Testis (tissue), 3 donors: ENCODE results near the gene GRIK4. TPM values are rescaled to one million over a fixed set of nuclear protein-coding genes. Genes with fewer than 3 reads are reported as not detected.

Experiments used
- DNase-seq: peaks from one replicate; pipeline ENCODE4 v3.0.0-alpha.2; 2019
- H3K27ac ChIP-seq, 2 donors: fragments of 200-600 bp; sonication (generic); one replicate each; pipeline ENCODE4 v1.5.1; 2019
- H3K27me3 ChIP-seq: fragments of 200-600 bp; sonication (generic); one replicate; pipeline ENCODE4 v1.5.1; 2019
- H3K36me3 ChIP-seq: fragments of 200-600 bp; sonication (generic); one replicate; pipeline ENCODE4 v1.5.1; 2017; ENCODE audit warnings: low read depth; ENCODE audit errors: missing control alignments
- H3K4me1 ChIP-seq: fragments of 200-600 bp; sonication (generic); one replicate; pipeline ENCODE4 v1.5.1; 2019
- H3K4me3 ChIP-seq, 2 donors: fragments of 200-600 bp; sonication (generic); one replicate each; pipeline ENCODE4 v1.5.1; 2017 to 2019
- H3K9me3 ChIP-seq: fragments of 200-600 bp; sonication (generic); one replicate; pipeline ENCODE4 v1.5.1; 2017
- POLR2A ChIP-seq: fragments of 450-650 bp; IDR thresholded peaks from one replicate; pipeline ENCODE4 v1.6.1; 2017; ENCODE audit warnings: antibody characterized with exemption, mild to moderate bottlenecking, moderate library complexity
- WGBS, 2 donors: methylation state at CpG; one replicate each; pipeline ENCODE4 v1.1.5; 2018; 5-methylcytosine and 5-hydroxymethylcytosine counted together
- intact Hi-C: fragments of 100-400 bp; cut with DNase I; formaldehyde crosslinking; loops from one replicate; pipeline ENCODE4 v1.15.1; 2023; ENCODE audit warnings: low total_unique reads
- polyA plus RNA-seq: library from polyadenylated mRNA; stranded (reverse); fragments of 350-450 nt; fragmentation: Illumina TruSeq; extraction: RNeasy Lipid Tissue Mini Kit (QIAGEN cat#74804); gene quantifications from one replicate; pipeline ENCODE4 v1.2.3, GENCODE V29; 2014; ENCODE audit warnings: low read depth, low replicate concordance; ENCODE audit not compliant: insufficient read depth
- total RNA-seq, 2 donors: library from RNA; depleted of rRNA; stranded (reverse); fragments of >200 nt; gene quantifications; one replicate each; pipeline ENCODE4 v1.2.3, GENCODE V29; 2016
- TF ChIP-seq, protein P1 (sequence below), 3 experiments: fragments of 450-650 bp in 2 of 3; fragments of 200-600 bp in 1 of 3; sonication (generic) in 1 of 3; IDR thresholded peaks; one replicate each; pipeline ENCODE4 v1.5.1; 2016 to 2019; ENCODE audit warnings: antibody characterized with exemption in 3 of 3, mild to moderate bottlenecking in 2 of 3, moderate library complexity in 1 of 3

Gene GRIK4
- total and polyA plus RNA-seq, 3 donors from 2014 or later, result 2.6 to 3.0 (median 2.6) TPM

DNA sequence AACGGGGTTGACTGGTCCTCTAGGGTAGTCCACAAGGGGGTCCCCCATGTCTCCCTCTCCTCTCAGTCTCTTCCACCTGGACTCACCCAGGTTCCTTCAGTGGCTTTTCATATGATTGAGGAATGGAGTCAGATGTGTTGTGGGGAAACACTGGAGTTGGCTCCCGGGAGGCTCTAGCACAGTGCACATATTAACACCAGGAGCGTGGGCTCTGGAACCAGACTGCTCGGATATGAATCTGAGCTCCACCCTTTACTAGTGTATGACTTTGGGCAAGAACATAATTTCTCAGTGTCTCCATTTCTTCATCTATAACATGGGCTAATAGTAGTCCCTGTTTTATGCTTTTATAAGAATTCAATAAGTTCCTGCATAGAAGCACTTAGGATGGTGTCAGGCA, 157.0 kb downstream of the GRIK4 start:
- Histone ChIP-seq H3K27me3 (no peaks in the 10 kb centered on the region), H3K36me3 (no peaks in the 10 kb centered on the region), H3K9me3 (no peaks in the 10 kb centered on the region), H3K4me3 (no peak overlapping the region), H3K4me1 (no peaks in the 10 kb centered on the region), H3K27ac (no peak overlapping the region)
- WGBS, 2 donors, result 79 to 80% methylated on average over 4 of the region's 4 CpGs
- DNase-seq, result no peak
- intact Hi-C loops, result no loop called here
- no peak for TF ChIP-seq POLR2A
- TF ChIP-seq, protein P1, sequence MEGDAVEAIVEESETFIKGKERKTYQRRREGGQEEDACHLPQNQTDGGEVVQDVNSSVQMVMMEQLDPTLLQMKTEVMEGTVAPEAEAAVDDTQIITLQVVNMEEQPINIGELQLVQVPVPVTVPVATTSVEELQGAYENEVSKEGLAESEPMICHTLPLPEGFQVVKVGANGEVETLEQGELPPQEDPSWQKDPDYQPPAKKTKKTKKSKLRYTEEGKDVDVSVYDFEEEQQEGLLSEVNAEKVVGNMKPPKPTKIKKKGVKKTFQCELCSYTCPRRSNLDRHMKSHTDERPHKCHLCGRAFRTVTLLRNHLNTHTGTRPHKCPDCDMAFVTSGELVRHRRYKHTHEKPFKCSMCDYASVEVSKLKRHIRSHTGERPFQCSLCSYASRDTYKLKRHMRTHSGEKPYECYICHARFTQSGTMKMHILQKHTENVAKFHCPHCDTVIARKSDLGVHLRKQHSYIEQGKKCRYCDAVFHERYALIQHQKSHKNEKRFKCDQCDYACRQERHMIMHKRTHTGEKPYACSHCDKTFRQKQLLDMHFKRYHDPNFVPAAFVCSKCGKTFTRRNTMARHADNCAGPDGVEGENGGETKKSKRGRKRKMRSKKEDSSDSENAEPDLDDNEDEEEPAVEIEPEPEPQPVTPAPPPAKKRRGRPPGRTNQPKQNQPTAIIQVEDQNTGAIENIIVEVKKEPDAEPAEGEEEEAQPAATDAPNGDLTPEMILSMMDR (IDR thresholded peaks at IDR 0.05), result no peak

DNA sequence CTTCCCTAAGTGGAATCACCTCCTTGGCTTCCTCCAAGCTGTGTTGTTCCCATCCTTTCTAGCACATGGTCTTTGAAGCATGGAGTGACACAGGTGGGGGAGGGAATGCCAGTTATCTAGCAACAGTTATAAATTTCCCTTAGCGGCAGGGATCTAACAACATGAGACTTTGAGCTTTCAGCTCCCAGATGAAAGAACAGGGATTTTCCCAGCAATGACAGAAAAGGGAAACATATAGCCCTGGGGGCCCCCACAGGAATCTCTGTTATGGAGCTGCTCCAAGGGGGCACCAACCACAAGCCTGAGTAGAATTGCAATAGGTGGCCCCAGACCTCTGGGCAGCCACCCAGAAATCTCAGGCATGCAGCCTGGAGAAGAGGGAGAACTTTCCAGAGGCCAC, 163.0 kb downstream of the GRIK4 start:
- TF ChIP-seq, protein P1 (IDR thresholded peaks at IDR 0.05), result no peak
- TF ChIP-seq POLR2A, result no peak
- Histone ChIP-seq H3K27me3 (no peaks in the 10 kb centered on the region), H3K9me3 (no peaks in the 10 kb centered on the region), H3K27ac (no peak overlapping the region), H3K4me3 (no peak overlapping the region), H3K4me1 (no peaks in the 10 kb centered on the region), H3K36me3 (no peaks in the 10 kb centered on the region)
- intact Hi-C loops, result no loop called here
- DNase-seq, result no peak
- WGBS, 2 donors, result 32% methylated on average over 1 of the region's 1 CpG; no CpG with 5 or more reads in 1 of the 2 donors

DNA sequence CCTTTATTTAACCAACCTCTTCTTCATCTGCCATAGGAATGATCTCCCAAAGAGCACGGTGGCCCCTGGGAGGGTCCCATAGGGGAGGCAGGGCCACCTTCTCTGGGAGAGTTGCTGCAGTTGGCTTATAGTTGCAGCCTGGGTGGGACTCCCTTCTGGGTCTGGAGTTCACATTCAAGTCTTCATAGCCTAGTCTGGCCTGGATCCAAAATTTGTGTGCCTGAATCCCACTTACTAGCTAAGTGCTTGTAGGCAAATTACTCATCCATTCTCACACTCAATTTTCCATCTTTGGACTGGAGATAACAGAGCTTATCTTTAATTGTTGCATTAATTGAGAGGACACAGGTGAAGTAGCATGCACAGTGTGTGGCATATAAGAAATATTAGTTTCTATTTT, 163.6 kb downstream of the GRIK4 start:
- no peak for DNase-seq
- intact Hi-C loops, result no loop called here
- Histone ChIP-seq H3K36me3 (no peaks in the 10 kb centered on the region), H3K27me3 (no peaks in the 10 kb centered on the region), H3K9me3 (no peaks in the 10 kb centered on the region), H3K4me3 (no peak overlapping the region), H3K4me1 (no peaks in the 10 kb centered on the region), H3K27ac (no peak overlapping the region)
- TF ChIP-seq, protein P1 (IDR thresholded peaks at IDR 0.05), result no peak
- no peak for TF ChIP-seq POLR2A
- 87 to 90% methylated on average over 1 of the region's 1 CpG for WGBS, 2 donors

DNA sequence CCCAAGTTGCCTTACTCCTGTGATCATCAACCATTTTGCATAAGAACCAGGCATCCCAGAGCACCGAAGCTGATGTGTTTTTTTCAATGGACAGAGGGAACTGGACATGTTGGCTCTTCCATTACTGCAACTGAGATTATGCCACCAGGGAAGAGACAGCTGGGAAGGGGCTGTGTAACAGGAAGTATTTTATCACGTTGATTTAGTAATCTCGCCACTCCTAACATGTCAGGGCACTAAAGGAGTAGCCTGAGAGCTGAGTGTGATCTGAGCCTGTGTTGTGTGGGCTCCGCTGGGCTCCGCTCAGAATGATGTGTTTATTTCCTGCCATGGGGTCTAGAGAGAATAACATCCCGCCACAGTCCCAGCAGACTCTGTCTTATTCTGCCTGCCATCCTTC, 165.4 kb downstream of the GRIK4 start:
- Histone ChIP-seq H3K27ac (no peak overlapping the region), H3K36me3 (no peaks in the 10 kb centered on the region), H3K4me1 (no peaks in the 10 kb centered on the region), H3K9me3 (no peaks in the 10 kb centered on the region), H3K4me3 (no peak overlapping the region), H3K27me3 (no peaks in the 10 kb centered on the region)
- intact Hi-C loops, result no loop called here
- WGBS, 2 donors, result 73 to 76% methylated on average over 6 of the region's 6 CpGs
- no peak for DNase-seq
- TF ChIP-seq POLR2A, result no peak
- TF ChIP-seq, protein P1 (IDR thresholded peaks at IDR 0.05), result no peak

DNA sequence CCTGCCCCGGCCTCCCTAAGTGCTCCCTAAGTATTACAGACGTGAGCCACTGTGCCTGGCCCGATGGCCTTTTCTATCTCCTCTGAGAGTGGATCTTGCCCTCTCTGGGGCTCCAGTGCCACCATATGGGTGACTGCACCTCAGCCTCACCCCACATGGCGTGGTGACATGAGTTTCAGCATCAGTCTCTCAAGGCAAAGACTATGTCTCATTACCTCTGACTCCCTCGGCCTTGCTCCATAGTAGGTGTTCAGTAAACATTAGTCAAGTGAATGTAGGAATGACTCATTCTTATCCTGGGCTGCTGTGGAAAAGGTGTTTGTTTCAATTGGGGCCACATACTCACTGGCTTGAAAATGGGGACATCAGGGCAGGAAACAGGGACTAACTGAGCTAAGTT, 168.8 kb downstream of the GRIK4 start:
- WGBS, 2 donors, result 96 to 100% methylated on average over 5 of the region's 5 CpGs
- H3K27ac ChIP-seq, result no peak overlapping the region
- intact Hi-C loops, result loop anchor here (10.0 kb wide), 1 partner anchor 166 kb away; the partner anchor contains the start of gene GRIK4
- H3K27me3 ChIP-seq, result no peaks in the 10 kb centered on the region
- no peak for TF ChIP-seq POLR2A
- TF ChIP-seq, protein P1 (IDR thresholded peaks at IDR 0.05), result no peak
- no peaks in the 10 kb centered on the region for H3K9me3 ChIP-seq
- no peaks in the 10 kb centered on the region for H3K36me3 ChIP-seq
- H3K4me3 ChIP-seq, result no peak overlapping the region
- no peaks in the 10 kb centered on the region for H3K4me1 ChIP-seq
- DNase-seq, result no peak
